CD4-positive, alpha-beta T cell treated with Interleukin-10 for 1 hour (primary cell): ENCODE measurements around the gene PIK3R5.
"Not testable (repeated sequence)": the region's sequence is repeated elsewhere in the genome, so short reads cannot be mapped to it uniquely, and the experiment has no call there.

Experiments
- DNase-seq: peaks from one replicate; pipeline ENCODE4 v3.0.0-alpha.2; 2020

The PIK3R5 gene

GRCh38 chr17:8984225-8984624 is 18.7 kb upstream of the PIK3R5 start:
- not testable (repeated sequence) for DNase-seq

GRCh38 chr17:8981443-8981842 is 15.9 kb upstream of the PIK3R5 start:
- DNase-seq, result no peak

- no peak for DNase-seq
Measured at GRCh38 chr17:8979715-8980114, 14.2 kb upstream of the PIK3R5 start.

- no peak for DNase-seq
Measured at GRCh38 chr17:8976638-8977037, 11.1 kb upstream of the PIK3R5 start.

- no peak for DNase-seq
Measured at GRCh38 chr17:8975091-8975725, 9.7 kb upstream of the PIK3R5 start.

- no peak for DNase-seq
Measured at GRCh38 chr17:8969901-8970300, 4.4 kb upstream of the PIK3R5 start.

- DNase-seq, result no peak
Measured at GRCh38 chr17:8968503-8968902, 3.0 kb upstream of the PIK3R5 start.

- no peak for DNase-seq
Measured at GRCh38 chr17:8967861-8968260, 2.4 kb upstream of the PIK3R5 start.

GRCh38 chr17:8966926-8967325 is 1.4 kb upstream of the PIK3R5 start:
- DNase-seq, result no peak

- DNase-seq, result peak; percentile 65
Measured at GRCh38 chr17:8964801-8965393, 610 bp downstream of the PIK3R5 start.

- DNase-seq, result no peak
Measured at GRCh38 chr17:8963647-8964258, 1.8 kb downstream of the PIK3R5 start.

- DNase-seq, result no peak
Measured at GRCh38 chr17:8963014-8963413, 2.5 kb downstream of the PIK3R5 start.

GRCh38 chr17:8961829-8962228 is 3.7 kb downstream of the PIK3R5 start:
- no peak for DNase-seq

- DNase-seq, result no peak
Measured at GRCh38 chr17:8960325-8961140, 5.0 kb downstream of the PIK3R5 start.

- DNase-seq, result no peak
Measured at GRCh38 chr17:8959312-8959918, 6.1 kb downstream of the PIK3R5 start.

- DNase-seq, result no peak
Measured at GRCh38 chr17:8957721-8958120, 7.8 kb downstream of the PIK3R5 start.

- no peak for DNase-seq
Measured at GRCh38 chr17:8956465-8956902, 9.0 kb downstream of the PIK3R5 start.

GRCh38 chr17:8955021-8955959 is 10.2 kb downstream of the PIK3R5 start:
- DNase-seq, result no peak

- DNase-seq, result peak; percentile 87
Measured at GRCh38 chr17:8954339-8954738, 11.2 kb downstream of the PIK3R5 start.

GRCh38 chr17:8953156-8953885 is 12.2 kb downstream of the PIK3R5 start:
- peak; percentile 65 for DNase-seq

- DNase-seq, result peak; percentile 42
Measured at GRCh38 chr17:8952191-8952590, 13.3 kb downstream of the PIK3R5 start.
